ENCODE results near the gene TACR3.
"Not testable (repeated sequence)": the region's sequence is repeated elsewhere in the genome, so short reads cannot be mapped to it uniquely, and the experiment has no call there.

Gene TACR3

GRCh38 chr4:103559178-103559577 is 160.6 kb downstream of the TACR3 start:
- not testable (repeated sequence) for H3K27me3 ChIP-seq (replicated peaks; ENCODE audit: control insufficient read depth, insufficient read depth, low read length, poor library complexity, severe bottlenecking); H3K9me3 ChIP-seq (ENCODE audit: control insufficient read depth, low read length); DNase-seq; H3K4me3 ChIP-seq (ENCODE audit: insufficient read depth, low read depth, low read length, poor library complexity, severe bottlenecking); H3K27ac ChIP-seq (ENCODE audit: insufficient read depth, low read length, poor library complexity, severe bottlenecking); H3K4me1 ChIP-seq (ENCODE audit: control insufficient read depth, insufficient read depth, low read length, poor library complexity, severe bottlenecking); H3K36me3 ChIP-seq (ENCODE audit: control insufficient read depth, insufficient read depth, low read length)

Measured in effector memory CD4-positive, alpha-beta T cell (primary cell).